Activated CD4-positive, alpha-beta T cell treated with anti-CD3 and anti-CD28 coated beads for 24 hours (primary cell): ENCODE results near the gene ASPSCR1.

ENCODE experiments used
- DNase-seq, 2 donors: peaks; one replicate each; pipeline ENCODE4 v3.0.0-alpha.2; 2020; ENCODE audit warnings: low read depth in 2 of 2

The ASPSCR1 gene

GRCh38 chr17:81960130-81960958 lies 17.1 kb upstream of the ASPSCR1 start:
- DNase-seq: no peak

GRCh38 chr17:81961087-81961511 lies 16.3 kb upstream of the ASPSCR1 start, which contains the start of gene NOTUM:
Gene NOTUM (minus strand): TSS chr17:81961187. CDS start chr17:81960909, 278 bp downstream.
- DNase-seq: no peak

- DNase-seq: no peak
Observed at GRCh38 chr17:81961521-81962498, 15.6 kb upstream of the ASPSCR1 start.

- DNase-seq: no peak
Observed at GRCh38 chr17:81962499-81963441, 14.7 kb upstream of the ASPSCR1 start.

- DNase-seq: no peak
Observed at GRCh38 chr17:81964081-81964849, 13.2 kb upstream of the ASPSCR1 start.

GRCh38 chr17:81966343-81967243 lies 10.8 kb upstream of the ASPSCR1 start:
- no peak for DNase-seq

- DNase-seq: no peak
Observed at GRCh38 chr17:81967244-81967532, 10.2 kb upstream of the ASPSCR1 start.

- peak; percentile 76 to 83 for DNase-seq
Observed at GRCh38 chr17:81967533-81968395, 9.7 kb upstream of the ASPSCR1 start.

- DNase-seq: no peak
Observed at GRCh38 chr17:81968396-81968745, 9.1 kb upstream of the ASPSCR1 start.

- DNase-seq: no peak
Observed at GRCh38 chr17:81968850-81969812, 8.3 kb upstream of the ASPSCR1 start.

- no peak for DNase-seq
Observed at GRCh38 chr17:81973432-81973831, 4.0 kb upstream of the ASPSCR1 start.

GRCh38 chr17:81976332-81977210 lies 858 bp upstream of the ASPSCR1 start:
- peak in 1 of 2 donors; percentile 22 for DNase-seq

GRCh38 chr17:81978524-81979298 lies 1.3 kb downstream of the ASPSCR1 start:
- no peak for DNase-seq

- DNase-seq: no peak
Observed at GRCh38 chr17:81980122-81980521, 2.7 kb downstream of the ASPSCR1 start.

- no peak for DNase-seq
Observed at GRCh38 chr17:81980707-81981343, 3.4 kb downstream of the ASPSCR1 start.
